KBM-7 (cell line): ENCODE data around the gene IL17RE.
"Not testable (repeated sequence)": the region's sequence is repeated elsewhere in the genome, so short reads cannot be mapped to it uniquely, and the experiment has no call there.

ENCODE experiments used
- DNase-seq: peaks from one replicate; pipeline ENCODE4 v3.0.0-alpha.2; 2015
- in situ Hi-C: fragments of 300-500 bp; cut with MboI; formaldehyde crosslinking; loops from 2 replicates; pipeline ENCODE4 v1.14.3; 2020; ENCODE audit warnings: low sequenced_read_pairs, low pct_unique_long_range_greater_than_20kb, mixed read lengths

Gene IL17RE

DNA sequence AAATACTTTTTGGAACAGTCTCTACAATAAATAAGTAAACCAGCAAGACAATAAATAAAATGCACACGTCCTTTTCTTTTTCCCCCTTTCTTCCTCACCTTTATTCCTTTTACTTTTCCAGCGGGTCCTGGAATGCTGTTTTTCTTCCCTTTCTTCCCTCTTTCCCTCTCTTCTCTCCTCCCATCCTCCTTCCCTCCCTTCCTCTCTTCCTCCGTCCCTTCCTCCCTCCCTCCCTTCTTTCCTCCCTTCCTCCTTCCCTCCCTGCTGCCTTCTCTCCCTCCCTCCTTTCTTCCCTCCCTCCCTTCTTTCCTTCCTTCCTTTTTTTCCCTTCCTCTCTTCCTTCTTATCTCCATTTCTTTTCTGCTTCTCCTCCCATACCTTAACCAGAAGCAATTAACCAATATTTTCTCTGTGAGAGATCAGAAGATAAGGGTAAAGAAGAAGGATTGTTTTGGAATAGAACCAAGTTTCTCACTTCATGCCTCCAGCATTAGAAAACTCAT lies 3.3 kb upstream of the IL17RE start:
- in situ Hi-C loops = no loop called here
- no peak for DNase-seq

DNA sequence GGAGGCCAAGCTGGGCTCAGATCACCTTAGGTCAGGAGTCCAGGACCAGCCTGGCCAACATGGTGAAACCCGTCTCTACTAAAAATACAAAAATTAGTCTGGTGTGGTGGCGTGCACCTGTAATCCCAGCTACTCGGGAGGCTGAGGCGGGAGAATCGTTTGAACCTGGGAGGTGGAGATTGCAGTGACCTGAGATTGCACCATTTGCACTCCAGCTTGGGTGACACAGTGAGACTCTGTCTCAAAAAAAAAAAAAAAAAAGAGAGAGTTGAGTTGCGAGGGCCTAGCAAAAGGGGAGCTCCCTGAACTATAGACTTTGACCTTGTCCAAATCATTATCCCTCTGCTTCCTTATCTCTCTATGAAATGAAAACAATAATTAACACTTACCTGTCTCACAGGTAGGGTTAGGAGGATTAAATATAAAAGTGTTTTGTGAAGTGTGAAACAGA lies 1.7 kb upstream of the IL17RE start:
- in situ Hi-C loops, DNase-seq: not testable (repeated sequence)

DNA sequence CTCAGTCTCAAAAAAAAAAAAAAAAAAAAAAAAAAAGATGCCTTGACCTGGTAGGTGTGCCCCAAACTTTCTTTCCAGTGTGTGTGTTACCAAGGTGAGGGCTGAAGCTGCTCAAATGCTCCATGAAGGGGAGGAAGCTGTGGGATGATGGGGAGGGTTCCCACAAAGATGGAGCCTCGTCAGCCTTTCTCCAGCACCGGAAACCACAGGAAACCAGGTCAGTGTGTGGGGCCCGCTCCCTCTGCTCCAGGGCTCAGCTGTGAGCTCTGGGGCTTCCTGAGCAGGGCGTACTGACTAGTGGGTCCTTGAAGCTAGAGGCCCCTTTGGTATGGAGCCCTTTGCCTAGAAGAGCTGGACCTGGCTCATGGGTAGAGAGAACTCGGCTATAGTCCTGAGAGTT lies 681 bp upstream of the IL17RE start:
- in situ Hi-C loops = no loop called here
- DNase-seq = peak; percentile 89

DNA sequence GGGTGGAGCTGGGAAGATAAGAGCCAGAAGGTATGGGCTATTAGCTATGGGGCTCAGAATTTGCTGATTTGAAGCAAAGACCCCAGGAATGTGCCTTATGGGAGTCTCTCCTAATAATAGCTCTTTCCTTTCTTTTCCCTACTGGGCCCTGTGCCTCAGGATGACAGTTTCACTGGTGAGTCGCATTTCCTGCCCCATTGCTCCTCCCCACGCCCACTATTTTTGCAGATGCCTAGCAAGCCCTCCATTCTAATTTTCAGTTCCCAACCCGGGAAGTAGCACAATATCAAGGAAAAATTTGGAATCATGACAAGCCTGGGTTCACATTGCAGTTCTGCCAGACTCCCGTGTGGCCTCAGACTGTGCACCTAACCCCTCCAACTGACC lies 583 bp downstream of the IL17RE start:
- DNase-seq = no peak
- in situ Hi-C loops = no loop called here

DNA sequence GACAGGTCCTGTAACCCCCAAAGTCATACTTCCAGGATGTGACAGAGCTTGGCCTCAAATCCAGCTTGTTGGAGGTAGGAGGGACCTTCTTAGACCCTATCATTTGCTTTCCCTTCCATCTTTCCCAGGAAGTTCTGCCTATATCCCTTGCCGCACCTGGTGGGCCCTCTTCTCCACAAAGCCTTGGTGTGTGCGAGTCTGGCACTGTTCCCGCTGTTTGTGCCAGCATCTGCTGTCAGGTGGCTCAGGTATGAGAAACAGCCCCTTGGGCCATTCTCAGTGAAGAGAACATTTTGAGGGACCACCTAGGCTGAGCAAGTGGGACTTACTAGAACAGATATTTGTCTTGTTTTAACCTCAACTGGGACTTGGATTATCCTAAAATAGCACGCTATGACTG lies 1.3 kb downstream of the IL17RE start:
- in situ Hi-C loops = no loop called here
- no peak for DNase-seq

DNA sequence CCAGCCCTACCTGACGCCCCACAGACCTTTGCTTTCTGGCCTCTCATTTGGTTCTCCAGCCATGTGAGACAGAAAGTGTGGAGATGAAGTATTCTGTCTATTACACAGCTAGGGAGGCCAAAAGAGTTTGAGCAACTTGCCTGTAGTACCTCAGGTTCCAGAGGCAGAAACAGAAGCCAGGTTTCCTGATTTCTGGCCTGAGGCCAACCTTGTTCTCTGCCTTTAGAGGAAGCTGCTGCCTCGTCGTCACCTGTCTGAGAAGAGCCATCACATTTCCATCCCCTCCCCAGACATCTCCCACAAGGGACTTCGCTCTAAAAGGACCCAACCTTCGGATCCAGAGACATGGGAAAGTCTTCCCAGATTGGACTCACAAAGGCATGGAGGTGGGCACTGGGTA lies 3.8 kb downstream of the IL17RE start:
- in situ Hi-C loops = no loop called here
- DNase-seq = no peak

DNA sequence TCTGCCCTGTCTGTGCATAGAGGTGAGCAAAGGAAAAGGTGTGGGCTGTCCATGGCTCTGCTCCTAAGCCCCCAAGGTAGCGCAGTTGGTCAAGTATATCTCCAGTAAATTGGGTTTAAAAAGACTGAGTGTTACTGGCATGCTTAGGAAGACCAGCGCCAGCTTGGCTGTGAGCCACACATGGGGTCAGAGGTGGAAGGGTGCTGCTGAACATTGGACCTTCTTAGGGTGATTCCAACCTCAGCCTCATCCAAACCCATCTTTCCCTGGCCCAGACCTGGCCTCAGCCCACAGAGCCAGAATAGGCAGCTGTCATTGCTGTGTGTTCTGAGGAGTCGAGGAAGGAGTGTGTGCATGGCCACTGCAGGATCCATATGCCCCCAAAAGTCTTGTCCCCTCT lies 5.6 kb downstream of the IL17RE start:
- no peak for DNase-seq
- in situ Hi-C loops = no loop called here

DNA sequence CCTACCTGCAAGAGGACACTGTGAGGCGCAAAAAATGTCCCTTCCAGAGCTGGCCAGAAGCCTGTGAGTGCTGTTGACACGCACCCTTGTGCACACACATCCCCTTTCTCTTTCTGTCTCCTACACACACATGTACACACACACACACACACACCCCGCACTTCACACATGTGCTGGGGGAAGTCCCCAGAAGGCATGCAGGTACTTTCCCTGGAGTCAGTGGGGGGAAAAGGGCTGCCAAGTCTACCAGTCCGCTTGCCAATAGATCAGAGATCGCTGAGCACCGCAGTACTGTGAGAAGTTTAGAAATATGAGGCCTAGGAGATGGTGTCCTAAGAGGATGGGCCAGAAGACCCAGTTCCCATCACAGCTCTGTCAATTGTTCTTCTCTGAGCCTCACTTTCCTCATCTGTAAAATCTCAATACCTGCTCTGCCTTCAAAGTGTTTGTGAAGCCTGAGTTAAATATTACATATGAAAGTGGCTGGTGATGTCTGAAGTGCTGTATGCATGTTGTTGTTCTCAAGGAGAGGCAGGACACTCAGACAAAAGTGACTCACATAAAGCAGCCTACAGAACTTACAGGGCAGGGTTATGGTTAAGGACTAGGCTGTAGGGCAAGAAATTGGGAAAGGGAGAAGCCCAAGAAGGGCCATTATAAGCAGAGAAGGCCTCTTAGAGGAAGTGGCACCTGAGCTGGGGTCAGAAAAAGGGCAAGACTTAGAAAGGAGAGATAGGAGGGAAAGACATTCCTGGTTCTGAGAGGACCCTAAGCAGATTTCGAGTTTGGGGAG lies 6.8 kb downstream of the IL17RE start:
- in situ Hi-C loops = no loop called here
- DNase-seq = no peak

DNA sequence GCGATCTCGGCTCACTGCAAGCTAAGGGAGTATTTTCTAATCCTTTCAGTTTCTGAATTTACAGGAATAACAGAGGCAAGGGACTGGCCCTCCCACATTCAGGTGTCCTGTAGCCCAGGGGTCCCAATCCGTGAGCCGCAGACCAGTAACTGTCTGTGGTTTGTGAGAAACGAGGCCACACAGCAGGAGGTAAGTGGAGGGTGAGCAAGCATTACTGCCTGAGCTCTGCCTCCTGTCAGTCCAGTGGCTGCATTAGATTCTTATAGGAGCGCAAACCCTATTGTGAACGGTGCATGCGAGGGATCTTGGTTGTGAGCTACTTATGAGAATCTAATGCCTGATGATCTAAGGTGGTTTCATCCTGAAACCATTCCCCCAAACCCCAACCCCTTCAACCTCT lies 9.2 kb downstream of the IL17RE start:
- peak; percentile 65 for DNase-seq
- in situ Hi-C loops = no loop called here

DNA sequence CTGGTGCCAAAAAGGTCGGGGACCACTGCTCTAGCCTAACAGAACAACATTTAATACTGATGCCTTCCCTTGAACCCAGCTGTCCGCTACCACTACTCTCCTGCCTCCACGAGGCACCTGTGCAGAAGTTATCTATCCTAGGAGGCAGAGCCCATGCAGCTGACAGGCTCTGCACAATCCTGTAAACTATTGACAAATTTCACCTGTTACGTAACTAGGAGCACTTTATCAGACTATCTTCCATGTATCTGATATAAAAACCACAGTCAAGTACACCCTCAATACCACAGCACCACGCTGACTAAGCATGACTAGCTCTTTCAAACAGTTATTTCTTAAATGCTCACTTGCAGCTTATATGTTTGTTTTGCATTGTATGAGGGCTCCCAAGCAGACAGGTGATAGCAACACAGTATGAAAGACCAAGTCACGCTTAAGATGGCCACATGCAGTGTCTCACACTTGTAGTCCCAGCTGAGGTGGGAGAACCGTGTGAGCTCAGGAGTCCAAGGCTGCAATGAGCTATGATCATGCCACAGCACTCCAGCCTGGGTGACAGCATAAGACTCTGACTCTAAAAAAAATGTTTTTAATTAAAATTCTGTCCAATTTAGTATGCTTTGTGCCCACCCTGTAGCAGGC lies 9.8 kb downstream of the IL17RE start:
- DNase-seq = no peak
- in situ Hi-C loops = no loop called here

DNA sequence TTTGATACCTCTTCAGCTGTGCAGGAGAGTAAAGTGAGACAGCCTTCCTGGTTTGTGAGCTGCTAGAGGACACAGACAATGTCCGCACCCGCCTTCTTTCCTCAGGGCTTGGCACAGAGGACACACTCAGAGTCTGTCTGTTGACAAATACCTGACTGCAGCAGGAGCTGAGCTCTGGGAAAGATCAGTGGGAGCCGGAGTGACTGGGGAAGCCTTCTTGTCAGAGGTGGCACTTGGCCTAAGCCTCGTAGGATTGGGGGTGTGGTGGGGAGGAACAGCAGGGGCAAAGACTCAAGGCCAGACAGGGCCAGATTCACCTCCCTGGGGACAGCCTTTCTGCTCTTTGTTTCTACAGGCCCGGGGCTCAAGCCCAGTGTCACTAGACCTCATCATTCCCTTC lies 11.0 kb downstream of the IL17RE start:
- no peak for DNase-seq
- in situ Hi-C loops = no loop called here

DNA sequence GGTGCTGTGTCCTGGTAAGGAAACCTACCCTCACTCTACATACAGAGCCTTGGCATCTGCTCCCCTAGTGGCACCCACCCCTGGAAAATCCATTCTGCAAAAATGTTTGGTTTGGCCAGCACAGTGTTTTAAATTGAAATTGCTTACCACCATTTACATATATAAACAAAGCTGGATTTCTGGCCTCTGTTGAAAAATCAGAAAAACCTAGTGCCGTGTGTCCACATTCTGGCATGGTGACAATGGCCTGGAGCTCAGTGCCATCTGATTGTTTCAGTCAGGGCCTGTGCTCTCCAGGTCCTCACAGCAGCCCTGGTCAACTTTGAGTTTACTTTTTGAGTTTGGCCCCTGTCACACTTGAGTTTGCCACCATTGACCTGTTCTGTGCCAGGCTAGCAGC lies 11.4 kb downstream of the IL17RE start:
- in situ Hi-C loops = no loop called here
- no peak for DNase-seq

DNA sequence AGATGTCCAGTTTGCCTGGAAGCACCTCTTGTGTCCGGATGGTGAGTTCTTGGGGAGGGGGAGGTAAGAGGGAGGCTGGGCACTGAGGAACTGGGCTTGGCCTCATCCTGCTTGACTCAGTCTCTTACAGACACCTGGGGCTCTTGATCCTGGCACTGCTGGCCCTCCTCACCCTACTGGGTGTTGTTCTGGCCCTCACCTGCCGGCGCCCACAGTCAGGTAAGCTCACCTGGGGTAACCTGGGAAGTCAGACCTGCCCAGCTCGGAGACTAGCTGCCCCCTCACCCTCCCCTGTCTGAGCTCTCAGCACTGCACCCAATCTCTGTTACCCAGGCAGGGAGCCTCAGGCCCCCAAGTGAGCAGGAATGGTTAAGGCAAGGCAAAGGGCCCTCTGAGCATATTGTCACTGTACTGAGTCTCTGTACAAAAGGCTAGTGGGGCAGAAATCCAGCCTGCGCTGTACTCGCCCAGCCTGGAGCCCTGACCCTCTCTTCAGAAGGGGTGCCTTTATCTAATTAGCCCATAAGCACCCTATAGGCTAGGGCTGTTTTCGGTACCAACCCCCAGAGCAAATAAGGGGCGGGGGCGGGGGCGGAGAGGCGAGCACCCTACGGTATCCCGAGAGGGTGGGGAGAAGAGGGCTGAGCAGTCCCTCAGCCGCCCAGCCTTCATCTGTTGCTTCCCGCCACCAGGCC lies 12.1 kb downstream of the IL17RE start:
- peak; percentile 60 for DNase-seq
- in situ Hi-C loops = no loop called here

DNA sequence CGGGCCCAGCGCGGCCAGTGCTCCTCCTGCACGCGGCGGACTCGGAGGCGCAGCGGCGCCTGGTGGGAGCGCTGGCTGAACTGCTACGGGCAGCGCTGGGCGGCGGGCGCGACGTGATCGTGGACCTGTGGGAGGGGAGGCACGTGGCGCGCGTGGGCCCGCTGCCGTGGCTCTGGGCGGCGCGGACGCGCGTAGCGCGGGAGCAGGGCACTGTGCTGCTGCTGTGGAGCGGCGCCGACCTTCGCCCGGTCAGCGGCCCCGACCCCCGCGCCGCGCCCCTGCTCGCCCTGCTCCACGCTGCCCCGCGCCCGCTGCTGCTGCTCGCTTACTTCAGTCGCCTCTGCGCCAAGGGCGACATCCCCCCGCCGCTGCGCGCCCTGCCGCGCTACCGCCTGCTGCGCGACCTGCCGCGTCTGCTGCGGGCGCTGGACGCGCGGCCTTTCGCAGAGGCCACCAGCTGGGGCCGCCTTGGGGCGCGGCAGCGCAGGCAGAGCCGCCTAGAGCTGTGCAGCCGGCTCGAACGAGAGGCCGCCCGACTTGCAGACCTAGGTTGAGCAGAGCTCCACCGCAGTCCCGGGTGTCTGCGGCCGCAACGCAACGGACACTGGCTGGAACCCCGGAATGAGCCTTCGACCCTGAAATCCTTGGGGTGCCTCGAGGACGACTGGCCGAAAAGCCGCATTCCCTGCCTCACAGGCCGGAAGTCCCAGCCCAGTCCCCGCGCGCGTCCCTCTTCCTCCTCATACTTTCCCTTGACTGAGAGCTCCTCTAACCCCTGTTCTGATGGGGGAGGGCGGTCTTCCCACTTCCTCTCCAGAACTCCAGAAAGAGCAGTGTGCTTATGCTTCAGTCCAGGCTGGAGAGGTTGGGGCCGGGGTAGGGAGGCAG lies 12.8 kb downstream of the IL17RE start:
- in situ Hi-C loops = no loop called here
- DNase-seq = peak; percentile 69

DNA sequence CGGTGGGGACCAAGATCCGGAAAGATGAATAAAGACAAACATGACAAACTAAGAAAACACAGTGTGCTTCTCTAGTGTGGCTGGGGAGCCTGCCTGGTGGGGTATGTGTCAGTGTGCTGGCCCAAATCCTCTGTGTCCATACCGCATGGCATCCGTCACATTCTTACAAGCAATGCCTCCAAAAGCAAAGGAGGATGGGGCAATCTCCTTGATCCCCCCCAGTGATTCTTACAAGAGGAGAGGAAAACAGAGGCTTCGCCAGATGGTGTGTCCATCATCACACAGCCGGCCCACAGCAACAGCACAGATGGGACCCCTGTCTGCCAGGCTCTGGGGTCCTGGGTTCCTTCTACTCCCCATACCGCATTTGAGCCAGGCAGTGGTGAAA lies 13.7 kb downstream of the IL17RE start:
- no peak for DNase-seq
- in situ Hi-C loops = no loop called here

DNA sequence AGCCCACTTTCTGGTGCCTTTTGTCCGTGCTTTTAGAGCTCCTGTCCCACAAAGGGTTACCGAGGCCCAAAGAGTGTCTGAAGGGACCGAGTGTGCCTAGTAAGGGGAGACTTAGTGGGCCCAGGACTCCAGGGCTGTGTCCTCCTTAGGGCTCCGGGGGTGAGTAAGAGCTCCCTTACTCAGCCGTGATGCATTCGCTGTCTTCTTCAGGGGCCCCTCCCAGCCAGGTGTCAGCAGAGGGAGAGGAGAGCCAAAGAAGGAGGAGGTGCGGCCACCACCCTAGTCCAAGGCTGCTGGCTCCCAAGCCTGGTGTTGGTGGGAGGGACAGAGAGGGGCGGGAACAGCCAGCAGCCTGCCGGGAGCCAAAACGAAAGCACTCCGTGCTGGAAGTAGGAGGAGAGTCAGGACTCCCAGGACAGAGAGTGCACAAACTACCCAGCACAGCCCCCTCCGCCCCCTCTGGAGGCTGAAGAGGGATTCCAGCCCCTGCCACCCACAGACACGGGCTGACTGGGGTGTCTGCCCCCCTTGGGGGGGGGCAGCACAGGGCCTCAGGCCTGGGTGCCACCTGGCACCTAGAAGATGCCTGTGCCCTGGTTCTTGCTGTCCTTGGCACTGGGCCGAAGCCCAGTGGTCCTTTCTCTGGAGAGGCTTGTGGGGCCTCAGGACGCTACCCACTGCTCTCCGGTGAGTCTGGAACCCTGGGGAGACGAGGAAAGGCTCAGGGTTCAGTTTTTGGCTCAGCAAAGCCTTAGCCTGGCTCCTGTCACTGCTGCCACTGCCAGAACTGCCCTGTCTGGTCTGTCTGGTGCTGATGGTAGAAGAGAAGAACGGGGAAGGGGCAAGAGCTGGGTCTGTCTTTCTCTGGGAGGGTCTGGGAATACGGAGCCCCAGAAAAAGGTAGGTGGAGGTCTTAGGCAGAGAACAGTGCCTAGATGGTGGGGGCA lies 14.4 kb downstream of the IL17RE start, which contains the start of gene IL17RC:
Gene IL17RC, plus strand, starts transcription at position 365 of the 947 bp plus-strand sequence. Its CDS starts 218 bp downstream, at position 583.
- in situ Hi-C loops = no loop called here
- peak; percentile 84 for DNase-seq

DNA sequence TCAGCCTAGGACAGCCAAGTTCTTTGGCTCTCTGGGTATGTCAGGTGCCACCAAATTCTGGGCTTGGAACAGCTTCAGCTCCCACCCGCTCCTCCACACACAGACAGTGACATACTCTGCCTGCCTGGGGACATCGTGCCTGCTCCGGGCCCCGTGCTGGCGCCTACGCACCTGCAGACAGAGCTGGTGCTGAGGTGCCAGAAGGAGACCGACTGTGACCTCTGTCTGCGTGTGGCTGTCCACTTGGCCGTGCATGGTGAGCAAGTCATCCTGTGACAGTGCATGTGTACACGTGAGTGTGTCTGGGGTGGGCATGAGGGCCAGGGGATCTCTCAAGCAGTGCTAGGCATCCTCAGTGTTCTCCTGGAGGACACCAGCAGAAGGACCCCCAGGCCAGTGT lies 15.2 kb downstream of the IL17RE start:
- in situ Hi-C loops = no loop called here
- no peak for DNase-seq
